ENCODE data around the gene PLXNA4. TPM values are rescaled to one million over a fixed set of nuclear protein-coding genes. Genes with fewer than 3 reads are reported as not detected.
"Not testable (repeated sequence)": the region's sequence is repeated elsewhere in the genome, so short reads cannot be mapped to it uniquely, and the experiment has no call there.

PLXNA4 gene
- total RNA-seq, 1 donor from 2014 or later: 3.3 TPM

DNA sequence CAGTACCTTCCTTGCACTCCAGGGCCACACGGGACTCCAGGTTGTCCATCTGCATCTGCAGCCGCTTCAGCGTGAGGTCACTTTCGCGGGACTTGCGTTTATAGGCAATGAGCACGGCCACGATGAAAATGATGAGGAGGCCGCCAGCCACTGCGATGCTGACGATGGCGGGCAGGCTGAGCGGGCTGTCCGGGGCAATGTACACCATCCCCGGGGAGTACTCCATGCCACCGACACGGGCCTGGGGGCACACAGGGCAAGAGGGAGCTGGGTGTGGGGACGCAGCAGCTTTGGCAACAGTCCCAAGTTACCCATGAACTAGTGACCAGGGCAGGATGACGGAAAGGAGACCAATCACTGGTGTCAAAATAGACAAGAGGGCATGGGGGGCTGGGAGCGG, 396.6 kb downstream of the PLXNA4 start:
- no peaks in the 10 kb centered on the region for H3K36me3 Mint-ChIP-seq (ENCODE audit: low read depth, unreplicated experiment)

GRCh38 chr7:132179080-132179430, 397.2 kb downstream of the PLXNA4 start:
- Histone ChIP-seq H4K20me1 (ENCODE audit: insufficient read depth, low read length) (no peaks in the 10 kb centered on the region), H3K36me3 (ENCODE audit: insufficient read depth, low read length) (peaks cover 2% of the 10 kb centered on the region), H3K4me2 (ENCODE audit: low read length) (no peak overlapping the region), H3K9me3 (ENCODE audit: insufficient read depth, low read depth, low read length) (no peaks in the 10 kb centered on the region), H3K4me1 (ENCODE audit: insufficient read depth, low read length) (no peaks in the 10 kb centered on the region), H3K9ac (ENCODE audit: low read length) (no peak overlapping the region), H3K79me2 (ENCODE audit: insufficient read depth, low read length) (no peaks in the 10 kb centered on the region), H3K4me3 (ENCODE audit: insufficient read depth, low read depth, low read length) (no peak overlapping the region), H3K27ac (ENCODE audit: low read depth, low read length) (no peak overlapping the region), H3K27me3 (ENCODE audit: insufficient read depth, low read length) (no peaks in the 10 kb centered on the region), H2AFZ (ENCODE audit: low read depth, low read length) (no peak overlapping the region)
- H3K4me3 Mint-ChIP-seq (ENCODE audit: unreplicated experiment): no peak overlapping the region
- FAIRE-seq (no peak), DNase-seq (ENCODE audit: low read depth) (no peak)
- peaks cover 20% of the 10 kb centered on the region for H3K27me3 Mint-ChIP-seq (ENCODE audit: low read depth, unreplicated experiment)
- no peaks in the 10 kb centered on the region for H3K9me3 Mint-ChIP-seq (ENCODE audit: unreplicated experiment)
- H3K36me3 Mint-ChIP-seq (ENCODE audit: low read depth, unreplicated experiment): no peaks in the 10 kb centered on the region
- H3K27ac Mint-ChIP-seq (ENCODE audit: unreplicated experiment): no peak overlapping the region
- peaks cover 1% of the 10 kb centered on the region for H3K4me1 Mint-ChIP-seq (ENCODE audit: low read depth, unreplicated experiment)
- TF ChIP-seq, protein P1, sequence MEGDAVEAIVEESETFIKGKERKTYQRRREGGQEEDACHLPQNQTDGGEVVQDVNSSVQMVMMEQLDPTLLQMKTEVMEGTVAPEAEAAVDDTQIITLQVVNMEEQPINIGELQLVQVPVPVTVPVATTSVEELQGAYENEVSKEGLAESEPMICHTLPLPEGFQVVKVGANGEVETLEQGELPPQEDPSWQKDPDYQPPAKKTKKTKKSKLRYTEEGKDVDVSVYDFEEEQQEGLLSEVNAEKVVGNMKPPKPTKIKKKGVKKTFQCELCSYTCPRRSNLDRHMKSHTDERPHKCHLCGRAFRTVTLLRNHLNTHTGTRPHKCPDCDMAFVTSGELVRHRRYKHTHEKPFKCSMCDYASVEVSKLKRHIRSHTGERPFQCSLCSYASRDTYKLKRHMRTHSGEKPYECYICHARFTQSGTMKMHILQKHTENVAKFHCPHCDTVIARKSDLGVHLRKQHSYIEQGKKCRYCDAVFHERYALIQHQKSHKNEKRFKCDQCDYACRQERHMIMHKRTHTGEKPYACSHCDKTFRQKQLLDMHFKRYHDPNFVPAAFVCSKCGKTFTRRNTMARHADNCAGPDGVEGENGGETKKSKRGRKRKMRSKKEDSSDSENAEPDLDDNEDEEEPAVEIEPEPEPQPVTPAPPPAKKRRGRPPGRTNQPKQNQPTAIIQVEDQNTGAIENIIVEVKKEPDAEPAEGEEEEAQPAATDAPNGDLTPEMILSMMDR (IDR thresholded peaks at IDR 0.05; ENCODE audit: insufficient read depth, low read depth, low read length): no peak
- TF ChIP-seq EZH2 (IDR thresholded peaks at IDR 0.05; ENCODE audit: insufficient read depth, low read length): no peak

More for the DNA sequence above, 396.6 kb downstream of the PLXNA4 start:
- DNase-seq (ENCODE audit: low read depth) (no peak), FAIRE-seq (no peak)
- no peaks in the 10 kb centered on the region for H3K9me3 Mint-ChIP-seq (ENCODE audit: unreplicated experiment)
- no peaks in the 10 kb centered on the region for H3K27me3 ChIP-seq (ENCODE audit: insufficient read depth, low read length)
- H3K9me3 ChIP-seq (ENCODE audit: insufficient read depth, low read depth, low read length): no peaks in the 10 kb centered on the region
- peaks cover 20% of the 10 kb centered on the region for H3K27me3 Mint-ChIP-seq (ENCODE audit: low read depth, unreplicated experiment)
- peaks cover 1% of the 10 kb centered on the region for H3K4me1 Mint-ChIP-seq (ENCODE audit: low read depth, unreplicated experiment)
- no peak overlapping the region for H3K4me2 ChIP-seq (ENCODE audit: low read length)
- no peak overlapping the region for H3K4me3 Mint-ChIP-seq (ENCODE audit: unreplicated experiment)
- H3K27ac Mint-ChIP-seq (ENCODE audit: unreplicated experiment): no peak overlapping the region
- no peak overlapping the region for H3K9ac ChIP-seq (ENCODE audit: low read length)
- H2AFZ ChIP-seq (ENCODE audit: low read depth, low read length): no peak overlapping the region
- peaks cover 2% of the 10 kb centered on the region for H3K36me3 ChIP-seq (ENCODE audit: insufficient read depth, low read length)
- H3K27ac ChIP-seq (ENCODE audit: low read depth, low read length): no peak overlapping the region
- no peaks in the 10 kb centered on the region for H3K79me2 ChIP-seq (ENCODE audit: insufficient read depth, low read length)
- no peaks in the 10 kb centered on the region for H3K4me1 ChIP-seq (ENCODE audit: insufficient read depth, low read length)
- H3K4me3 ChIP-seq (ENCODE audit: insufficient read depth, low read depth, low read length): no peak overlapping the region
- H4K20me1 ChIP-seq (ENCODE audit: insufficient read depth, low read length): no peaks in the 10 kb centered on the region
- TF ChIP-seq EZH2 (IDR thresholded peaks at IDR 0.05; ENCODE audit: insufficient read depth, low read length): no peak
- TF ChIP-seq, protein P1 (IDR thresholded peaks at IDR 0.05; ENCODE audit: insufficient read depth, low read depth, low read length): no peak

DNA sequence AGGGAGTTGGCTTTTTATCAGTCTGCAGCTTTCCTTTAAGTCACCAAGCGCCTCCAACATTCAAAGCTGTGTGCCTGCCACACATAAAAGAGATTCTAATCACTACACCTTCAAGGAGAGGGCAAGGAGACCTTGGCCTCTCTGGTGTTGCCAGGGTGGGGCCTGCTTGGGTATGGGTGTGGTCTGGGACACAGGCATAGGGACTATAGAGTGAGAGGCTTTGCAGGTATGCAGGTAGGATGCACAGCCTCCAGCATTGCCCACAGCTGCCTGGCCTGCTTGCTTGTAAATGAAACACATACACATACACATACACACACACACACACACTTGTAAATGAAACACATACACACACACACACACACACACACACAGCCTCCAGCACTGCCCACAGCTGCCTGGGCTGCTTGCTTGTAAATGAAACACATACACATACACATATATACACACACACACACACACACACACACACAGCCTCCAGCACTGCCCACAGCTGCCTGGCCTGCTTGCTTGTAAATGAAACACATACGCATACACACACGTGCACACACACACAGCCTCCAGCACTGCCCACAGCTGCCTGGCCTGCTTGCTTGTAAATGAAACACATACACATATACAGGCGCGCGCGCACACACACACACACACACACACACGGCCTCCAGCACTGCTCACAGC, 397.7 kb downstream of the PLXNA4 start:
- not testable (repeated sequence) for H3K4me1 ChIP-seq (ENCODE audit: insufficient read depth, low read length); H3K4me3 ChIP-seq (ENCODE audit: insufficient read depth, low read depth, low read length); H3K4me3 Mint-ChIP-seq (ENCODE audit: unreplicated experiment); H3K36me3 Mint-ChIP-seq (ENCODE audit: low read depth, unreplicated experiment); H3K27me3 ChIP-seq (ENCODE audit: insufficient read depth, low read length); H3K79me2 ChIP-seq (ENCODE audit: insufficient read depth, low read length); H3K36me3 ChIP-seq (ENCODE audit: insufficient read depth, low read length); H4K20me1 ChIP-seq (ENCODE audit: insufficient read depth, low read length); H3K4me2 ChIP-seq (ENCODE audit: low read length); H3K27ac Mint-ChIP-seq (ENCODE audit: unreplicated experiment); H3K9me3 ChIP-seq (ENCODE audit: insufficient read depth, low read depth, low read length); FAIRE-seq; H3K27ac ChIP-seq (ENCODE audit: low read depth, low read length); H3K4me1 Mint-ChIP-seq (ENCODE audit: low read depth, unreplicated experiment); H3K9me3 Mint-ChIP-seq (ENCODE audit: unreplicated experiment); H2AFZ ChIP-seq (ENCODE audit: low read depth, low read length); DNase-seq (ENCODE audit: low read depth); H3K9ac ChIP-seq (ENCODE audit: low read length)
- peaks cover 24% of the 10 kb centered on the region for H3K27me3 Mint-ChIP-seq (ENCODE audit: low read depth, unreplicated experiment)

Measured in astrocyte (in vitro differentiated cells and primary cell).